GM10248 (cell line): Measurements from ENCODE around the gene MYBPC2.

Experiments
- CTCF ChIA-PET: fragments of 300-600 bp; sonication (Branson Sonifier 250); formaldehyde crosslinking; extraction: SDS; loops from one replicate; lab custom pipeline; 2021; ENCODE audit warnings: antibody characterized with exemption; lab: Yijun Ruan, JAX
- POLR2A ChIA-PET: fragments of 350-650 bp; sonication (Branson Sonifier 250); formaldehyde crosslinking; extraction: SDS; loops from one replicate; lab custom pipeline; 2020; ENCODE audit warnings: antibody characterized with exemption; lab: Yijun Ruan, JAX
- DNase-seq: peaks from one replicate; pipeline ENCODE4 v3.0.0; 2012; ENCODE audit errors: extremely low spot score
- CTCF ChIP-seq: IDR thresholded peaks from 2 replicates; pipeline ENCODE4 v1.5.1; 2012; ENCODE audit warnings: mild to moderate bottlenecking, low read depth; ENCODE audit errors: extremely low read depth, missing control alignments, control extremely low read depth

MYBPC2 gene

GRCh38 chr19:50492303-50493052 is 59.8 kb downstream of the MYBPC2 start:
- no peak for DNase-seq
- CTCF ChIA-PET = no interaction called here

GRCh38 chr19:50493171-50493570 is 60.5 kb downstream of the MYBPC2 start:
- ChIA-PET CTCF (no interaction called here), POLR2A (no interaction called here)
- DNase-seq = no peak
- no peak for TF ChIP-seq CTCF

More at GRCh38 chr19:50492303-50493052, 59.8 kb downstream of the MYBPC2 start:
- no peak for TF ChIP-seq CTCF
- POLR2A ChIA-PET = no interaction called here

GRCh38 chr19:50494186-50495019 is 61.7 kb downstream of the MYBPC2 start:
- DNase-seq = no peak

GRCh38 chr19:50495020-50495531 is 62.4 kb downstream of the MYBPC2 start:
- DNase-seq = no peak
- CTCF ChIA-PET = interaction anchor here (0.9 to 1.0 kb wide), 2 partner anchors 35 to 216 kb away, joined by 3 read pairs; no protein-coding TSS in a partner anchor
- TF ChIP-seq CTCF = no peak
- POLR2A ChIA-PET = interaction anchor here (0.7 kb wide), 1 partner anchor 16 kb away, joined by 3 read pairs; no protein-coding TSS in a partner anchor

More at GRCh38 chr19:50494186-50495019, 61.7 kb downstream of the MYBPC2 start:
- ChIA-PET POLR2A (interaction anchor here (0.7 kb wide), 1 partner anchor 15 kb away, joined by 3 read pairs; no protein-coding TSS in a partner anchor), CTCF (interaction anchor here (0.9 to 1.0 kb wide), 2 partner anchors 34 to 216 kb away, joined by 3 read pairs; no protein-coding TSS in a partner anchor)
- no peak for TF ChIP-seq CTCF

- CTCF ChIA-PET = no interaction called here
- POLR2A ChIA-PET = no interaction called here
- TF ChIP-seq CTCF = no peak
- no peak for DNase-seq
Measured at GRCh38 chr19:50496189-50497021, 63.7 kb downstream of the MYBPC2 start.
